GM12878 (cell line): ENCODE data around the gene CD164L2. TPM values are rescaled to one million over a fixed set of nuclear protein-coding genes. Genes with fewer than 3 reads are reported as not detected.

Source experiments
- ATAC-seq: fragments of 200-7000 bp; cut with Tn5 transposase; 3 replicates; pipeline ENCODE4 v1.9.1; 2020; ENCODE audit warnings: mild to moderate bottlenecking, moderate library complexity
- BruUV-seq: library from RNA; stranded (reverse); fragments of 400-500 nt; replicated peaks from 2 replicates; lab custom pipeline; 2021; lab: Mats Ljungman, UMichigan
- CTCF ChIA-PET: fragments of 300-600 bp; sonication (Branson Sonifier 250); formaldehyde crosslinking; extraction: SDS; loops from one replicate; lab custom pipeline; 2021; ENCODE audit warnings: inconsistent platforms; lab: Yijun Ruan, JAX
- POLR2A ChIA-PET: fragments of 350-600 bp; formaldehyde crosslinking; extraction: SDS; loops from one replicate; lab custom pipeline; 2021; ENCODE audit warnings: inconsistent platforms; lab: Charles Lee
- RAD21 ChIA-PET: fragments of 300-600 bp; sonication (Branson Sonifier 250); formaldehyde crosslinking; loops from one replicate; lab custom pipeline; 2023; ENCODE audit warnings: antibody characterized with exemption; ENCODE audit not compliant: unreplicated experiment; lab: Charles Lee
- SMC1A ChIA-PET: fragments of 300-600 bp; sonication (Branson Sonifier 250); formaldehyde crosslinking; loops from one replicate; lab custom pipeline; 2023; ENCODE audit not compliant: unreplicated experiment, uncharacterized antibody; lab: Charles Lee
- DNase-seq: peaks from one replicate; pipeline ENCODE4 v3.0.0-alpha.2; 2011; ENCODE audit warnings: low read depth, low spot score
- FAIRE-seq: peaks from 3 replicates; lab custom pipeline; 2011; peaks lifted over from hg19 to GRCh38; lab: Jason Lieb, UNC
- H2AFZ ChIP-seq: 2 replicates; pipeline ENCODE4 v1.6.0; 2011; ENCODE audit warnings: low read depth, low read length, control low read depth; ENCODE audit not compliant: control insufficient read depth
- H3K27ac ChIP-seq: 2 replicates; pipeline ENCODE4 v1.5.1; 2011; ENCODE audit warnings: control low read depth; ENCODE audit not compliant: control insufficient read depth, insufficient read depth
- H3K27me3 ChIP-seq, 2 experiments: replicated peaks in 1 of 2; 2 replicates each; pipeline versions ENCODE4 v1.6.0 to v1.6.1; 2011; ENCODE audit warnings: low read length in 1 of 2; ENCODE audit not compliant: control insufficient read depth in 2 of 2, insufficient read depth in 2 of 2
- H3K36me3 ChIP-seq, 2 experiments: 2 replicates each; pipeline ENCODE4 v1.5.1; 2011; ENCODE audit warnings: low read length in 1 of 2; ENCODE audit not compliant: control insufficient read depth in 2 of 2, insufficient read depth in 2 of 2
- H3K4me1 ChIP-seq: 2 replicates; pipeline ENCODE4 v1.6.1; 2011; ENCODE audit warnings: mild to moderate bottlenecking, low read length, moderate library complexity, mixed read lengths; ENCODE audit not compliant: control insufficient read depth, insufficient read depth
- H3K4me2 ChIP-seq: 2 replicates; pipeline ENCODE4 v1.6.0; 2011; ENCODE audit warnings: control low read depth; ENCODE audit not compliant: control insufficient read depth, insufficient read depth
- H3K4me3 ChIP-seq: fragments of 200-600 bp; sonication (generic); 2 replicates; pipeline ENCODE4 v1.5.1; 2016
- H3K79me2 ChIP-seq: 2 replicates; pipeline ENCODE4 v1.6.0; 2011; ENCODE audit warnings: low read length; ENCODE audit not compliant: control insufficient read depth, insufficient read depth
- H3K9ac ChIP-seq: 2 replicates; pipeline ENCODE4 v1.8.0; 2011; ENCODE audit warnings: low read length, control low read depth, mixed read lengths; ENCODE audit not compliant: control insufficient read depth, insufficient read depth
- H3K9me3 ChIP-seq: replicated peaks from 3 replicates; pipeline ENCODE4 v1.5.1; 2011; ENCODE audit warnings: mild to moderate bottlenecking, low read length; ENCODE audit not compliant: control insufficient read depth, insufficient read depth
- H4K20me1 ChIP-seq: 2 replicates; pipeline ENCODE4 v1.6.0; 2011; ENCODE audit not compliant: control insufficient read depth, insufficient read depth
- BCL11A ChIP-seq: IDR thresholded peaks from 2 replicates; pipeline ENCODE4 v1.6.1; 2011; ENCODE audit warnings: low read depth, low read length
- CREM ChIP-seq: IDR thresholded peaks from 2 replicates; pipeline ENCODE4 v1.6.1; 2014; ENCODE audit warnings: antibody characterized with exemption, low read depth
- GATAD2B ChIP-seq: fragments of 450-650 bp; conservative IDR thresholded peaks from 2 replicates; pipeline ENCODE4 v1.6.1; 2017; ENCODE audit warnings: low read depth, mild to moderate bottlenecking, moderate library complexity
- HDAC2 ChIP-seq: fragments of 200-600 bp; sonication (generic); IDR thresholded peaks from 2 replicates; pipeline ENCODE4 v1.6.1; 2017
- KLF5 ChIP-seq: fragments of 450-650 bp; IDR thresholded peaks from 2 replicates; pipeline ENCODE4 v1.6.1; 2014; ENCODE audit warnings: mild to moderate bottlenecking; ENCODE audit not compliant: partially characterized antibody
- MXI1 ChIP-seq: fragments of 150-350 bp; IDR thresholded peaks from 2 replicates; pipeline ENCODE4 v1.6.1; 2011; ENCODE audit warnings: low read depth, mild to moderate bottlenecking, inconsistent platforms, low read length, improper control_type of control experiment
- PKNOX1 ChIP-seq: fragments of 450-650 bp; IDR thresholded peaks from 2 replicates; pipeline ENCODE4 v1.6.1; 2016; ENCODE audit warnings: mild to moderate bottlenecking
- SIN3A ChIP-seq: IDR thresholded peaks from 2 replicates; pipeline ENCODE4 v1.6.1; 2012; ENCODE audit warnings: low read depth, low read length, improper control_type of control experiment
- SRF ChIP-seq, 2 experiments: IDR thresholded peaks; 2 replicates each; pipeline ENCODE4 v1.6.1; 2011; ENCODE audit warnings: low read depth in 2 of 2, low read length in 2 of 2, mild to moderate bottlenecking in 1 of 2, moderate library complexity in 1 of 2
- TCF7 ChIP-seq: IDR thresholded peaks from 2 replicates; pipeline ENCODE4 v1.6.1; 2014; ENCODE audit warnings: antibody characterized with exemption, borderline replicate concordance
- YBX1 ChIP-seq: fragments of 450-650 bp; IDR thresholded peaks from 2 replicates; pipeline ENCODE4 v1.6.1; 2016; ENCODE audit warnings: antibody characterized with exemption
- ZBTB4 ChIP-seq: fragments of 450-650 bp; formaldehyde crosslinking; IDR thresholded peaks from 2 replicates; pipeline ENCODE4 v1.4.0; 2022; ENCODE audit warnings: mild to moderate bottlenecking, moderate library complexity
- ZNF274 ChIP-seq: IDR thresholded peaks from one replicate; pipeline ENCODE4 v1.8.0; 2011; ENCODE audit not compliant: insufficient read length, insufficient read depth
- ZNF622 ChIP-seq: fragments of 450-650 bp; IDR thresholded peaks from 2 replicates; pipeline ENCODE4 v1.6.1; 2017; ENCODE audit warnings: mild to moderate bottlenecking, inconsistent platforms
- ZNF687 ChIP-seq: fragments of 450-650 bp; IDR thresholded peaks from 2 replicates; pipeline ENCODE4 v1.6.1; 2017; ENCODE audit warnings: mild to moderate bottlenecking, moderate library complexity
- WGBS: methylation state at CpG from one replicate; pipeline ENCODE4 v1.1.6; 2016; ENCODE audit warnings: low lambda C conversion rate; ENCODE audit not compliant: insufficient replicate concordance, insufficient coverage; ENCODE audit errors: missing lambda C conversion rate; 5-methylcytosine and 5-hydroxymethylcytosine counted together
- in situ Hi-C: fragments of 300-500 bp; cut with MboI; formaldehyde crosslinking; loops from 9 replicates; pipeline ENCODE4 v1.14.3; 2018; ENCODE audit warnings: mixed read lengths
- intact Hi-C: fragments of 100-400 bp; cut with micrococcal nuclease; formaldehyde crosslinking; loops from one replicate; pipeline ENCODE4 v1.14.2; 2022; ENCODE audit not compliant: unreplicated experiment
- polyA plus RNA-seq, 11 experiments: library from polyadenylated mRNA; depleted of rRNA in 4 of 11; unstranded in 6 of 11; stranded (reverse) in 5 of 11; fragments of >200 nt; fragmentation: Nextera tagmentation in 4 of 11; fragmentation: Illumina TruSeq in 1 of 11; extraction: Ambion mirVana in 4 of 11; extraction: Trizol in 1 of 11; gene quantifications; 1 replicate in 1 of 11; 2 replicates in 10 of 11; pipeline versions ENCODE4 v1.2.1 to v1.2.3, GENCODE V29; 2011 to 2016; ENCODE audit warnings: inconsistent platforms in 2 of 11, missing spikeins in 2 of 11, low read depth in 1 of 11
- total RNA-seq, 4 experiments: library from RNA; depleted of rRNA in 3 of 4; stranded (reverse); fragments of >200 nt in 3 of 4; fragmentation: Illumina TruSeq in 1 of 4; extraction: Trizol in 1 of 4; gene quantifications; 2 replicates each; pipeline versions ENCODE4 v1.2.1 to v1.2.3, GENCODE V29; 2013 to 2021

Gene CD164L2
- total and polyA plus RNA-seq, 10 of the 15 experiments (the other 5 are each of a cell fraction or from before 2014, with no cell fraction given): not detected

- Histone ChIP-seq H3K27me3 (no peaks in the 10 kb centered on the region), H3K36me3 (peaks cover 30 to 53% of the 10 kb centered on the region in 2 experiments), H3K4me2 (no peak overlapping the region), H3K4me3 (no peak overlapping the region), H3K9me3 (no peaks in the 10 kb centered on the region), H3K4me1 (peaks cover 19% of the 10 kb centered on the region), H3K9ac (no peak overlapping the region), H4K20me1 (no peaks in the 10 kb centered on the region), H2AFZ (no peak overlapping the region), H3K79me2 (peaks cover 1% of the 10 kb centered on the region; the same call in 1 of the 2 replicates), H3K27ac (no peak overlapping the region)
- intact Hi-C loops: no loop called here
- no peak for FAIRE-seq
- ChIA-PET SMC1A (interaction anchor here (0.8 to 22.2 kb wide), 7 partner anchors 11 to 193 kb away, joined by 3 to 470 read pairs (median 3); partner anchors contain the start of gene AHDC1), POLR2A (interaction anchor here (0.6 to 1.3 kb wide), 2 partner anchors 15 to 78 kb away, joined by 3 to 6 read pairs; no protein-coding TSS in a partner anchor), CTCF (interaction anchor here (0.7 to 10.0 kb wide), 5 partner anchors 16 to 192 kb away, joined by 3 to 155 read pairs (median 6); partner anchors contain the start of gene AHDC1), RAD21 (interaction anchor here (1.5 to 9.8 kb wide), 2 partner anchors 33 to 77 kb away, joined by 6 to 94 read pairs; partner anchors contain the start of gene WASF2)
- ATAC-seq: no peak
- in situ Hi-C loops: no loop called here
- WGBS: 96% methylated on average over 4 of the region's 4 CpGs
- DNase-seq: no peak
- BruUV-seq: no TSS peak
- TF ChIP-seq SRF (IDR thresholded peaks at IDR 0.05; ENCODE audit: low read depth in 2 of 2, low read length in 2 of 2) (no peak), KLF5 (no peak), ZNF687 (no peak), ZNF622 (no peak), ZNF274 (no peak), HDAC2 (no peak), TCF7 (no peak), BCL11A (no peak), GATAD2B (no peak), YBX1 (no peak), PKNOX1 (no peak), CREM (no peak), SIN3A (no peak), MXI1 (no peak), ZBTB4 (CRISPR knock-in tag) (no peak)
Observed at GRCh38 chr1:27412502-27412901, 29.4 kb upstream of the CD164L2 start.
